Mesendoderm (in vitro differentiated cells): Measurements from ENCODE around the gene EYS.

ENCODE experiments used
- DNase-seq: peaks from one replicate; pipeline ENCODE4 v3.0.0; 2013
- H2AK5ac ChIP-seq: 2 replicates; pipeline ENCODE4 v1.6.1; 2013; ENCODE audit warnings: low read length, inconsistent platforms
- H2BK120ac ChIP-seq: 2 replicates; pipeline ENCODE4 v1.6.1; 2013; ENCODE audit warnings: low read depth, mild to moderate bottlenecking, low read length, moderate library complexity, mixed read lengths
- H2BK15ac ChIP-seq: replicated peaks from 2 replicates; pipeline ENCODE4 v1.6.1; 2013; ENCODE audit warnings: low read depth, mild to moderate bottlenecking, moderate library complexity
- H2BK5ac ChIP-seq: 2 replicates; pipeline ENCODE4 v1.6.1; 2013; ENCODE audit warnings: low read length, inconsistent platforms
- H3K18ac ChIP-seq: 2 replicates; pipeline ENCODE4 v1.6.1; 2013; ENCODE audit warnings: mild to moderate bottlenecking, low read length, mixed read lengths
- H3K23ac ChIP-seq: one replicate; pipeline ENCODE4 v1.6.1; 2013; ENCODE audit warnings: low read length
- H3K27ac ChIP-seq: 2 replicates; pipeline ENCODE4 v1.5.1; 2013; ENCODE audit warnings: low read depth, mild to moderate bottlenecking, inconsistent platforms, low read length, moderate library complexity
- H3K27me3 ChIP-seq: 2 replicates; pipeline ENCODE4 v1.6.1; 2013; ENCODE audit warnings: low read length, control low read depth, mild to moderate bottlenecking, inconsistent platforms; ENCODE audit not compliant: insufficient read depth, poor library complexity
- H3K36me3 ChIP-seq: 2 replicates; pipeline ENCODE4 v1.6.1; 2013; ENCODE audit warnings: low read length, inconsistent platforms; ENCODE audit not compliant: control insufficient read depth, insufficient read depth
- H3K4ac ChIP-seq: one replicate; pipeline ENCODE4 v1.6.1; 2013; ENCODE audit warnings: low read depth, mild to moderate bottlenecking, low read length, moderate library complexity
- H3K4me1 ChIP-seq: 2 replicates; pipeline ENCODE4 v1.6.1; 2013; ENCODE audit warnings: low read depth, low read length, inconsistent platforms; ENCODE audit not compliant: control insufficient read depth
- H3K4me2 ChIP-seq: 2 replicates; pipeline ENCODE4 v1.6.1; 2013; ENCODE audit warnings: low read length
- H3K4me3 ChIP-seq: 2 replicates; pipeline ENCODE4 v1.5.1; 2013; ENCODE audit warnings: mild to moderate bottlenecking, low read length
- H3K56ac ChIP-seq: one replicate; pipeline ENCODE4 v1.6.1; 2013; ENCODE audit warnings: low read length
- H3K79me1 ChIP-seq: 2 replicates; pipeline ENCODE4 v1.6.1; 2013; ENCODE audit warnings: low read length, inconsistent platforms
- H3K79me2 ChIP-seq: 2 replicates; pipeline ENCODE4 v1.6.1; 2013; ENCODE audit warnings: mild to moderate bottlenecking, low read length; ENCODE audit not compliant: control insufficient read depth, insufficient read depth
- H3K9ac ChIP-seq: 2 replicates; pipeline ENCODE4 v1.6.1; 2013; ENCODE audit warnings: low read length, inconsistent platforms
- H4K5ac ChIP-seq: one replicate; pipeline ENCODE4 v1.6.1; 2013; ENCODE audit warnings: low read length
- H4K8ac ChIP-seq: one replicate; pipeline ENCODE4 v1.6.1; 2013; ENCODE audit warnings: low read depth, mild to moderate bottlenecking, control low read depth, low read length, moderate library complexity
- WGBS: extraction: QIAGEN DNeasy Blood & Tissue Kit; methylation state at CpG from one replicate; pipeline ENCODE4 v1.1.7; 2013; ENCODE audit warnings: low lambda C conversion rate, missing lambda C conversion rate; ENCODE audit not compliant: insufficient coverage; ENCODE audit errors: extremely low coverage; 5-methylcytosine and 5-hydroxymethylcytosine counted together

The EYS gene

GRCh38 chr6:64409948-64410347, 1297.1 kb downstream of the EYS start:
- Histone ChIP-seq H3K9ac (no peak overlapping the region), H2AK5ac (no peak overlapping the region), H3K79me2 (no peaks in the 10 kb centered on the region), H3K27ac (no peak overlapping the region), H3K18ac (no peak overlapping the region), H4K5ac (no peak overlapping the region), H3K36me3 (no peaks in the 10 kb centered on the region), H3K4me3 (no peak overlapping the region), H3K23ac (no peak overlapping the region), H3K79me1 (no peaks in the 10 kb centered on the region), H3K4ac (no peak overlapping the region), H3K56ac (no peak overlapping the region), H3K4me2 (no peak overlapping the region), H3K27me3 (no peaks in the 10 kb centered on the region), H4K8ac (no peak overlapping the region), H2BK5ac (no peak overlapping the region), H2BK120ac (no peak overlapping the region), H2BK15ac (no peak overlapping the region), H3K4me1 (no peaks in the 10 kb centered on the region)
- DNase-seq = no peak
- no CpG with 5 or more reads among the region's 1 CpG for WGBS

- Histone ChIP-seq H2AK5ac (no peak overlapping the region), H3K9ac (no peak overlapping the region), H3K4ac (no peak overlapping the region), H3K18ac (no peak overlapping the region), H3K56ac (no peak overlapping the region), H4K8ac (no peak overlapping the region), H3K27ac (no peak overlapping the region), H2BK5ac (no peak overlapping the region), H3K79me1 (no peaks in the 10 kb centered on the region), H3K79me2 (no peaks in the 10 kb centered on the region), H4K5ac (no peak overlapping the region), H3K36me3 (no peaks in the 10 kb centered on the region), H3K4me2 (no peak overlapping the region), H2BK120ac (no peak overlapping the region), H3K4me3 (no peak overlapping the region), H3K27me3 (no peaks in the 10 kb centered on the region), H2BK15ac (no peak overlapping the region), H3K4me1 (no peaks in the 10 kb centered on the region), H3K23ac (no peak overlapping the region)
- WGBS = no CpG with 5 or more reads among the region's 5 CpGs
- DNase-seq = no peak
Measured at GRCh38 chr6:64404396-64404795, 1302.6 kb downstream of the EYS start.

GRCh38 chr6:64383277-64383676, 1323.7 kb downstream of the EYS start:
- Histone ChIP-seq H2AK5ac (no peak overlapping the region), H3K4me2 (no peak overlapping the region), H3K18ac (no peak overlapping the region), H2BK5ac (no peak overlapping the region), H2BK15ac (no peak overlapping the region), H3K9ac (no peak overlapping the region), H3K4me1 (no peaks in the 10 kb centered on the region), H3K23ac (no peak overlapping the region), H3K4me3 (no peak overlapping the region), H3K36me3 (no peaks in the 10 kb centered on the region), H3K79me1 (no peaks in the 10 kb centered on the region), H3K56ac (no peak overlapping the region), H3K79me2 (no peaks in the 10 kb centered on the region), H4K5ac (no peak overlapping the region), H4K8ac (no peak overlapping the region), H3K27ac (no peak overlapping the region), H2BK120ac (no peak overlapping the region), H3K4ac (no peak overlapping the region), H3K27me3 (no peaks in the 10 kb centered on the region)
- no CpG with 5 or more reads among the region's 2 CpGs for WGBS
- no peak for DNase-seq

GRCh38 chr6:64376394-64376793, 1330.6 kb downstream of the EYS start:
- WGBS = no CpG with 5 or more reads among the region's 5 CpGs
- H2BK15ac ChIP-seq = no peak overlapping the region
- no peak overlapping the region for H3K23ac ChIP-seq
- no peak overlapping the region for H3K4ac ChIP-seq
- no peak overlapping the region for H2AK5ac ChIP-seq
- no peak overlapping the region for H3K4me3 ChIP-seq
- no peak overlapping the region for H2BK120ac ChIP-seq
- H4K5ac ChIP-seq = no peak overlapping the region
- H3K56ac ChIP-seq = no peak overlapping the region
- no peak overlapping the region for H3K18ac ChIP-seq
- H2BK5ac ChIP-seq = no peak overlapping the region
- no peak overlapping the region for H4K8ac ChIP-seq
- no peak overlapping the region for H3K4me2 ChIP-seq
- no peaks in the 10 kb centered on the region for H3K27me3 ChIP-seq
- H3K27ac ChIP-seq = no peak overlapping the region
- no peaks in the 10 kb centered on the region for H3K79me1 ChIP-seq
- no peak overlapping the region for H3K9ac ChIP-seq
- no peaks in the 10 kb centered on the region for H3K36me3 ChIP-seq
- DNase-seq = peak; percentile 95
- H3K4me1 ChIP-seq = no peaks in the 10 kb centered on the region
- no peaks in the 10 kb centered on the region for H3K79me2 ChIP-seq

GRCh38 chr6:64357430-64357829, 1349.6 kb downstream of the EYS start:
- H3K27ac ChIP-seq = no peak overlapping the region
- H3K18ac ChIP-seq = no peak overlapping the region
- no peak overlapping the region for H3K4ac ChIP-seq
- H2BK120ac ChIP-seq = no peak overlapping the region
- H4K5ac ChIP-seq = no peak overlapping the region
- DNase-seq = no peak
- no peak overlapping the region for H3K23ac ChIP-seq
- no peaks in the 10 kb centered on the region for H3K27me3 ChIP-seq
- no CpG with 5 or more reads among the region's 1 CpG for WGBS
- H2AK5ac ChIP-seq = no peak overlapping the region
- no peak overlapping the region for H3K4me2 ChIP-seq
- H3K79me2 ChIP-seq = no peaks in the 10 kb centered on the region
- H2BK5ac ChIP-seq = no peak overlapping the region
- H2BK15ac ChIP-seq = no peak overlapping the region
- no peak overlapping the region for H4K8ac ChIP-seq
- no peaks in the 10 kb centered on the region for H3K36me3 ChIP-seq
- H3K4me1 ChIP-seq = no peaks in the 10 kb centered on the region
- no peak overlapping the region for H3K56ac ChIP-seq
- no peak overlapping the region for H3K4me3 ChIP-seq
- no peak overlapping the region for H3K9ac ChIP-seq
- no peaks in the 10 kb centered on the region for H3K79me1 ChIP-seq

- no peak overlapping the region for H2BK120ac ChIP-seq
- H3K4me3 ChIP-seq = no peak overlapping the region
- no peak overlapping the region for H2AK5ac ChIP-seq
- H4K5ac ChIP-seq = no peak overlapping the region
- H2BK15ac ChIP-seq = no peak overlapping the region
- no peaks in the 10 kb centered on the region for H3K27me3 ChIP-seq
- no CpG with 5 or more reads among the region's 1 CpG for WGBS
- no peak overlapping the region for H4K8ac ChIP-seq
- no peak overlapping the region for H2BK5ac ChIP-seq
- H3K23ac ChIP-seq = no peak overlapping the region
- DNase-seq = no peak
- no peak overlapping the region for H3K27ac ChIP-seq
- no peak overlapping the region for H3K9ac ChIP-seq
- H3K56ac ChIP-seq = no peak overlapping the region
- no peak overlapping the region for H3K4ac ChIP-seq
- H3K18ac ChIP-seq = no peak overlapping the region
- H3K79me2 ChIP-seq = no peaks in the 10 kb centered on the region
- no peak overlapping the region for H3K4me2 ChIP-seq
- H3K4me1 ChIP-seq = no peaks in the 10 kb centered on the region
- H3K79me1 ChIP-seq = no peaks in the 10 kb centered on the region
- no peaks in the 10 kb centered on the region for H3K36me3 ChIP-seq
Measured at GRCh38 chr6:64347411-64347810, 1359.6 kb downstream of the EYS start.
